ENCODE data around the gene LYAR. TPM values are rescaled to one million over a fixed set of nuclear protein-coding genes. Genes with fewer than 3 reads are reported as not detected.

LYAR gene
- total and polyA plus RNA-seq, 2 experiments from 2014 or later, result 44.0 to 105 TPM

- peaks cover 20% of the 10 kb centered on the region for H3K36me3 Mint-ChIP-seq (ENCODE audit: low read depth)
- DNase-seq (ENCODE audit: low spot score), result peak; percentile 39
Observed at GRCh38 chr4:4323705-4324534, 34.0 kb upstream of the LYAR start.

More at GRCh38 chr4:4323705-4324534, 34.0 kb upstream of the LYAR start:
- Mint-ChIP-seq H3K27ac (peak overlapping the region; percentile 85), H3K4me3 (no peak overlapping the region), H3K9me3 (no peaks in the 10 kb centered on the region), H3K27me3 (ENCODE audit: insufficient read depth, low read depth, poor library complexity) (peaks cover 7% of the 10 kb centered on the region), H3K4me1 (peaks cover 14% of the 10 kb centered on the region)
- H3F3A ChIP-seq (replicated peaks; ENCODE audit: low read depth), result 0 out of 2 replicates have a peak, but pooled peaks cover 3% of the 10 kb centered on the region
- H3K79me2 ChIP-seq (replicated peaks; ENCODE audit: insufficient read depth), result no peaks in the 10 kb centered on the region
- H3K27me3 ChIP-seq (ENCODE audit: insufficient read depth), result no peaks in the 10 kb centered on the region
- no peak overlapping the region for H2AFZ ChIP-seq
- no peak for ATAC-seq
- H3K4me1 ChIP-seq (ENCODE audit: insufficient read depth), result 0 out of 2 replicates have a peak, but pooled peaks cover 4% of the 10 kb centered on the region
- no peak overlapping the region for H3K4me3 ChIP-seq
- no peak overlapping the region for H3K4me2 ChIP-seq
- no peaks in the 10 kb centered on the region; the same call in 1 of the 2 replicates for H4K20me1 ChIP-seq (replicated peaks; ENCODE audit: insufficient read depth)
- H3K27ac ChIP-seq (ENCODE audit: low read depth), result peak overlapping the region; percentile 78
- no peak for TF ChIP-seq POLR2AphosphoS5 (IDR thresholded peaks at IDR 0.05; ENCODE audit: low read depth)
- no peak for TF ChIP-seq NANOG (IDR thresholded peaks at IDR 0.05; ENCODE audit: borderline replicate concordance)
- TF ChIP-seq STAT1 (IDR thresholded peaks at IDR 0.05; ENCODE audit: unreplicated experiment), result no peak
- TF ChIP-seq JUNB (IDR thresholded peaks at IDR 0.05; ENCODE audit: unreplicated experiment), result no peak
- TF ChIP-seq, protein P1, sequence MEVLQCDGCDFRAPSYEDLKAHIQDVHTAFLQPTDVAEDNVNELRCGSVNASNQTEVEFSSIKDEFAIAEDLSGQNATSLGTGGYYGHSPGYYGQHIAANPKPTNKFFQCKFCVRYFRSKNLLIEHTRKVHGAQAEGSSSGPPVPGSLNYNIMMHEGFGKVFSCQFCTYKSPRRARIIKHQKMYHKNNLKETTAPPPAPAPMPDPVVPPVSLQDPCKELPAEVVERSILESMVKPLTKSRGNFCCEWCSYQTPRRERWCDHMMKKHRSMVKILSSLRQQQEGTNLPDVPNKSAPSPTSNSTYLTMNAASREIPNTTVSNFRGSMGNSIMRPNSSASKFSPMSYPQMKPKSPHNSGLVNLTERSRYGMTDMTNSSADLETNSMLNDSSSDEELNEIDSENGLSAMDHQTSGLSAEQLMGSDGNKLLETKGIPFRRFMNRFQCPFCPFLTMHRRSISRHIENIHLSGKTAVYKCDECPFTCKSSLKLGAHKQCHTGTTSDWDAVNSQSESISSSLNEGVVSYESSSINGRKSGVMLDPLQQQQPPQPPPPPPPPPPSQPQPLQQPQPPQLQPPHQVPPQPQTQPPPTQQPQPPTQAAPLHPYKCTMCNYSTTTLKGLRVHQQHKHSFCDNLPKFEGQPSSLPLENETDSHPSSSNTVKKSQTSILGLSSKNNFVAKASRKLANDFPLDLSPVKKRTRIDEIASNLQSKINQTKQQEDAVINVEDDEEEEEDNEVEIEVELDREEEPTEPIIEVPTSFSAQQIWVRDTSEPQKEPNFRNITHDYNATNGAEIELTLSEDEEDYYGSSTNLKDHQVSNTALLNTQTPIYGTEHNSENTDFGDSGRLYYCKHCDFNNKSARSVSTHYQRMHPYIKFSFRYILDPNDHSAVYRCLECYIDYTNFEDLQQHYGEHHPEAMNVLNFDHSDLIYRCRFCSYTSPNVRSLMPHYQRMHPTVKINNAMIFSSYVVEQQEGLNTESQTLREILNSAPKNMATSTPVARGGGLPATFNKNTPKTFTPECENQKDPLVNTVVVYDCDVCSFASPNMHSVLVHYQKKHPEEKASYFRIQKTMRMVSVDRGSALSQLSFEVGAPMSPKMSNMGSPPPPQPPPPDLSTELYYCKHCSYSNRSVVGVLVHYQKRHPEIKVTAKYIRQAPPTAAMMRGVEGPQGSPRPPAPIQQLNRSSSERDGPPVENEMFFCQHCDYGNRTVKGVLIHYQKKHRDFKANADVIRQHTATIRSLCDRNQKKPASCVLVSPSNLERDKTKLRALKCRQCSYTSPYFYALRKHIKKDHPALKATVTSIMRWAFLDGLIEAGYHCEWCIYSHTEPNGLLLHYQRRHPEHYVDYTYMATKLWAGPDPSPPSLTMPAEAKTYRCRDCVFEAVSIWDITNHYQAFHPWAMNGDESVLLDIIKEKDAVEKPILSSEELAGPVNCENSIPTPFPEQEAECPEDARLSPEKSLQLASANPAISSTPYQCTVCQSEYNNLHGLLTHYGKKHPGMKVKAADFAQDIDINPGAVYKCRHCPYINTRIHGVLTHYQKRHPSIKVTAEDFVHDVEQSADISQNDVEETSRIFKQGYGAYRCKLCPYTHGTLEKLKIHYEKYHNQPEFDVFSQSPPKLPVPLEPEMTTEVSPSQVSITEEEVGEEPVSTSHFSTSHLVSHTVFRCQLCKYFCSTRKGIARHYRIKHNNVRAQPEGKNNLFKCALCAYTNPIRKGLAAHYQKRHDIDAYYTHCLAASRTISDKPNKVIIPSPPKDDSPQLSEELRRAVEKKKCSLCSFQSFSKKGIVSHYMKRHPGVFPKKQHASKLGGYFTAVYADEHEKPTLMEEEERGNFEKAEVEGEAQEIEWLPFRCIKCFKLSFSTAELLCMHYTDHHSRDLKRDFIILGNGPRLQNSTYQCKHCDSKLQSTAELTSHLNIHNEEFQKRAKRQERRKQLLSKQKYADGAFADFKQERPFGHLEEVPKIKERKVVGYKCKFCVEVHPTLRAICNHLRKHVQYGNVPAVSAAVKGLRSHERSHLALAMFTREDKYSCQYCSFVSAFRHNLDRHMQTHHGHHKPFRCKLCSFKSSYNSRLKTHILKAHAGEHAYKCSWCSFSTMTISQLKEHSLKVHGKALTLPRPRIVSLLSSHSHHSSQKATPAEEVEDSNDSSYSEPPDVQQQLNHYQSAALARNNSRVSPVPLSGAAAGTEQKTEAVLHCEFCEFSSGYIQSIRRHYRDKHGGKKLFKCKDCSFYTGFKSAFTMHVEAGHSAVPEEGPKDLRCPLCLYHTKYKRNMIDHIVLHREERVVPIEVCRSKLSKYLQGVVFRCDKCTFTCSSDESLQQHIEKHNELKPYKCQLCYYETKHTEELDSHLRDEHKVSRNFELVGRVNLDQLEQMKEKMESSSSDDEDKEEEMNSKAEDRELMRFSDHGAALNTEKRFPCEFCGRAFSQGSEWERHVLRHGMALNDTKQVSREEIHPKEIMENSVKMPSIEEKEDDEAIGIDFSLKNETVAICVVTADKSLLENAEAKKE (CRISPR knock-in tag; IDR thresholded peaks at IDR 0.05), result no peak
- TF ChIP-seq, protein P2, sequence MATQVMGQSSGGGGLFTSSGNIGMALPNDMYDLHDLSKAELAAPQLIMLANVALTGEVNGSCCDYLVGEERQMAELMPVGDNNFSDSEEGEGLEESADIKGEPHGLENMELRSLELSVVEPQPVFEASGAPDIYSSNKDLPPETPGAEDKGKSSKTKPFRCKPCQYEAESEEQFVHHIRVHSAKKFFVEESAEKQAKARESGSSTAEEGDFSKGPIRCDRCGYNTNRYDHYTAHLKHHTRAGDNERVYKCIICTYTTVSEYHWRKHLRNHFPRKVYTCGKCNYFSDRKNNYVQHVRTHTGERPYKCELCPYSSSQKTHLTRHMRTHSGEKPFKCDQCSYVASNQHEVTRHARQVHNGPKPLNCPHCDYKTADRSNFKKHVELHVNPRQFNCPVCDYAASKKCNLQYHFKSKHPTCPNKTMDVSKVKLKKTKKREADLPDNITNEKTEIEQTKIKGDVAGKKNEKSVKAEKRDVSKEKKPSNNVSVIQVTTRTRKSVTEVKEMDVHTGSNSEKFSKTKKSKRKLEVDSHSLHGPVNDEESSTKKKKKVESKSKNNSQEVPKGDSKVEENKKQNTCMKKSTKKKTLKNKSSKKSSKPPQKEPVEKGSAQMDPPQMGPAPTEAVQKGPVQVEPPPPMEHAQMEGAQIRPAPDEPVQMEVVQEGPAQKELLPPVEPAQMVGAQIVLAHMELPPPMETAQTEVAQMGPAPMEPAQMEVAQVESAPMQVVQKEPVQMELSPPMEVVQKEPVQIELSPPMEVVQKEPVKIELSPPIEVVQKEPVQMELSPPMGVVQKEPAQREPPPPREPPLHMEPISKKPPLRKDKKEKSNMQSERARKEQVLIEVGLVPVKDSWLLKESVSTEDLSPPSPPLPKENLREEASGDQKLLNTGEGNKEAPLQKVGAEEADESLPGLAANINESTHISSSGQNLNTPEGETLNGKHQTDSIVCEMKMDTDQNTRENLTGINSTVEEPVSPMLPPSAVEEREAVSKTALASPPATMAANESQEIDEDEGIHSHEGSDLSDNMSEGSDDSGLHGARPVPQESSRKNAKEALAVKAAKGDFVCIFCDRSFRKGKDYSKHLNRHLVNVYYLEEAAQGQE (IDR thresholded peaks at IDR 0.05; ENCODE audit: unreplicated experiment), result no peak
- no peak for TF ChIP-seq CREB1 (CRISPR knock-in tag; IDR thresholded peaks at IDR 0.05; ENCODE audit: low read depth)
- TF ChIP-seq ETS1 (IDR thresholded peaks at IDR 0.05), result no peak
- no peak for TF ChIP-seq ZNF114 (CRISPR knock-in tag; IDR thresholded peaks at IDR 0.05)
- no peak for TF ChIP-seq EZH2 (IDR thresholded peaks at IDR 0.05; ENCODE audit: low read depth, unreplicated experiment)
- TF ChIP-seq EZH2phosphoT487 (IDR thresholded peaks at IDR 0.05; ENCODE audit: unreplicated experiment), result no peak
- TF ChIP-seq, protein P3, sequence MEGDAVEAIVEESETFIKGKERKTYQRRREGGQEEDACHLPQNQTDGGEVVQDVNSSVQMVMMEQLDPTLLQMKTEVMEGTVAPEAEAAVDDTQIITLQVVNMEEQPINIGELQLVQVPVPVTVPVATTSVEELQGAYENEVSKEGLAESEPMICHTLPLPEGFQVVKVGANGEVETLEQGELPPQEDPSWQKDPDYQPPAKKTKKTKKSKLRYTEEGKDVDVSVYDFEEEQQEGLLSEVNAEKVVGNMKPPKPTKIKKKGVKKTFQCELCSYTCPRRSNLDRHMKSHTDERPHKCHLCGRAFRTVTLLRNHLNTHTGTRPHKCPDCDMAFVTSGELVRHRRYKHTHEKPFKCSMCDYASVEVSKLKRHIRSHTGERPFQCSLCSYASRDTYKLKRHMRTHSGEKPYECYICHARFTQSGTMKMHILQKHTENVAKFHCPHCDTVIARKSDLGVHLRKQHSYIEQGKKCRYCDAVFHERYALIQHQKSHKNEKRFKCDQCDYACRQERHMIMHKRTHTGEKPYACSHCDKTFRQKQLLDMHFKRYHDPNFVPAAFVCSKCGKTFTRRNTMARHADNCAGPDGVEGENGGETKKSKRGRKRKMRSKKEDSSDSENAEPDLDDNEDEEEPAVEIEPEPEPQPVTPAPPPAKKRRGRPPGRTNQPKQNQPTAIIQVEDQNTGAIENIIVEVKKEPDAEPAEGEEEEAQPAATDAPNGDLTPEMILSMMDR (conservative IDR thresholded peaks at IDR 0.05; ENCODE audit: low read depth in 2 of 2), result no peak
- no peak for TF ChIP-seq ZNF331 (CRISPR knock-in tag; IDR thresholded peaks at IDR 0.05; ENCODE audit: low read depth)
- no peaks in the 10 kb centered on the region for H3K36me3 ChIP-seq (ENCODE audit: insufficient read depth)
- H3K9me2 ChIP-seq (ENCODE audit: insufficient read depth), result no peaks in the 10 kb centered on the region

All from GM23338 (cell line).